MM.1S (cell line): ENCODE measurements around the gene NUB1.

Experiments
- DNase-seq: peaks from one replicate; pipeline ENCODE4 v3.0.0-alpha.2; 2015
- H2AFZ ChIP-seq: fragments of 300-600 bp; sonication (generic); 2 replicates; pipeline ENCODE4 v1.6.0; 2016; ENCODE audit warnings: antibody characterized with exemption, low read length
- H3F3A ChIP-seq: fragments of 300-600 bp; sonication (generic); 2 replicates; pipeline ENCODE4 v1.6.1; 2016; ENCODE audit warnings: mild to moderate bottlenecking, antibody characterized with exemption, low read length, moderate library complexity, mixed read lengths; ENCODE audit not compliant: insufficient read depth
- H3K27ac ChIP-seq: fragments of 300-600 bp; sonication (generic); 2 replicates; pipeline ENCODE4 v1.5.1; 2016; ENCODE audit warnings: mild to moderate bottlenecking, low read length
- H3K27me3 ChIP-seq: fragments of 300-600 bp; sonication (generic); replicated peaks from 2 replicates; pipeline ENCODE4 v1.6.0; 2016; ENCODE audit warnings: low read length; ENCODE audit not compliant: insufficient read depth
- H3K36me3 ChIP-seq: fragments of 300-600 bp; sonication (generic); replicated peaks from 2 replicates; pipeline ENCODE4 v1.6.1; 2016; ENCODE audit warnings: mild to moderate bottlenecking, low read length, mixed read lengths; ENCODE audit not compliant: insufficient read depth
- H3K4me1 ChIP-seq: fragments of 300-600 bp; sonication (generic); 2 replicates; pipeline ENCODE4 v1.6.1; 2016; ENCODE audit warnings: low read length, mixed read lengths
- H3K4me2 ChIP-seq: fragments of 300-600 bp; sonication (generic); 2 replicates; pipeline ENCODE4 v1.6.0; 2016; ENCODE audit warnings: low read depth, low read length
- H3K4me3 ChIP-seq: fragments of 300-600 bp; sonication (generic); 2 replicates; pipeline ENCODE4 v1.5.1; 2016; ENCODE audit warnings: low read length, mixed read lengths
- H3K79me2 ChIP-seq: fragments of 300-600 bp; sonication (generic); 2 replicates; pipeline ENCODE4 v1.6.1; 2016; ENCODE audit warnings: mixed run types, low read length, mixed read lengths
- H3K9ac ChIP-seq: fragments of 300-600 bp; sonication (generic); 2 replicates; pipeline ENCODE4 v1.6.1; 2016; ENCODE audit warnings: low read length, mixed read lengths
- H3K9me2 ChIP-seq: fragments of 300-600 bp; sonication (generic); replicated peaks from 2 replicates; pipeline ENCODE4 v1.6.1; 2016; ENCODE audit warnings: mild to moderate bottlenecking, low read length, mixed read lengths; ENCODE audit not compliant: insufficient read depth
- H3K9me3 ChIP-seq: fragments of 300-600 bp; sonication (generic); replicated peaks from 2 replicates; pipeline ENCODE4 v1.6.1; 2016; ENCODE audit warnings: mild to moderate bottlenecking, low read length, mixed read lengths; ENCODE audit not compliant: insufficient read depth
- H4K20me1 ChIP-seq: fragments of 300-600 bp; sonication (generic); 2 replicates; pipeline ENCODE4 v1.6.1; 2016; ENCODE audit warnings: mild to moderate bottlenecking, low read length, moderate library complexity, mixed read lengths; ENCODE audit not compliant: insufficient read depth
- CTCF ChIP-seq: fragments of 300-600 bp; sonication (generic); IDR thresholded peaks from 2 replicates; pipeline ENCODE4 v1.5.1; 2016; ENCODE audit warnings: antibody characterized with exemption, low read length, mixed read lengths
- EZH2 ChIP-seq: fragments of 300-600 bp; sonication (generic); optimal IDR thresholded peaks from 2 replicates; pipeline ENCODE3; 2017; ENCODE audit warnings: low read depth, mild to moderate bottlenecking, antibody characterized with exemption, low read length, mixed read lengths
- EZH2phosphoT487 ChIP-seq: fragments of 300-600 bp; sonication (generic); IDR thresholded peaks from 2 replicates; pipeline ENCODE4 v1.6.1; 2018; ENCODE audit warnings: antibody characterized with exemption, low read length

The NUB1 gene

GRCh38 chr7:151317936-151318335 is 23.7 kb upstream of the NUB1 start:
- Histone ChIP-seq H3K9me2 (no peaks in the 10 kb centered on the region), H4K20me1 (no peaks in the 10 kb centered on the region), H3K9me3 (0 out of 2 replicates have a peak, but pooled peaks cover 3% of the 10 kb centered on the region), H3K4me3 (no peak overlapping the region), H3K79me2 (no peaks in the 10 kb centered on the region), H3K36me3 (no peaks in the 10 kb centered on the region), H2AFZ (no peak overlapping the region), H3K4me2 (no peak overlapping the region), H3K4me1 (no peaks in the 10 kb centered on the region), H3F3A (no peaks in the 10 kb centered on the region), H3K9ac (no peak overlapping the region), H3K27me3 (peaks cover 21% of the 10 kb centered on the region; the same call in 1 of the 2 replicates), H3K27ac (no peak overlapping the region)
- no peak for DNase-seq
- no peak for TF ChIP-seq CTCF
- TF ChIP-seq EZH2phosphoT487, result no peak
- TF ChIP-seq EZH2, result no peak

- Histone ChIP-seq H3K27me3 (peaks cover 20% of the 10 kb centered on the region; the same call in 1 of the 2 replicates), H3K9me2 (no peaks in the 10 kb centered on the region), H4K20me1 (no peaks in the 10 kb centered on the region), H3K79me2 (no peaks in the 10 kb centered on the region), H3F3A (no peaks in the 10 kb centered on the region), H3K4me2 (no peak overlapping the region), H3K27ac (no peak overlapping the region), H3K9me3 (0 out of 2 replicates have a peak, but pooled peaks cover 3% of the 10 kb centered on the region), H3K36me3 (no peaks in the 10 kb centered on the region), H3K4me3 (no peak overlapping the region), H3K4me1 (no peaks in the 10 kb centered on the region), H3K9ac (no peak overlapping the region), H2AFZ (no peak overlapping the region)
- TF ChIP-seq EZH2phosphoT487, result no peak
- no peak for TF ChIP-seq CTCF
- TF ChIP-seq EZH2, result no peak
- DNase-seq, result no peak
Measured at GRCh38 chr7:151319189-151319588, 22.4 kb upstream of the NUB1 start.

GRCh38 chr7:151320263-151320845 is 21.3 kb upstream of the NUB1 start:
- no peak overlapping the region for H3K27ac ChIP-seq
- no peaks in the 10 kb centered on the region for H3K36me3 ChIP-seq

More at GRCh38 chr7:151320263-151320845, 21.3 kb upstream of the NUB1 start:
- H3K9me2 ChIP-seq, result no peaks in the 10 kb centered on the region
- no peaks in the 10 kb centered on the region for H3F3A ChIP-seq
- peaks cover 17% of the 10 kb centered on the region; the same call in 1 of the 2 replicates for H3K27me3 ChIP-seq
- no peak overlapping the region for H3K9ac ChIP-seq
- H3K79me2 ChIP-seq, result no peaks in the 10 kb centered on the region
- H4K20me1 ChIP-seq, result no peaks in the 10 kb centered on the region
- H3K4me1 ChIP-seq, result no peaks in the 10 kb centered on the region
- no peak for TF ChIP-seq EZH2phosphoT487
- no peak for TF ChIP-seq CTCF
- no peak for TF ChIP-seq EZH2
- DNase-seq, result no peak
- H2AFZ ChIP-seq, result no peak overlapping the region
- H3K4me2 ChIP-seq, result no peak overlapping the region
- H3K4me3 ChIP-seq, result no peak overlapping the region
- 0 out of 2 replicates have a peak, but pooled peaks cover 3% of the 10 kb centered on the region for H3K9me3 ChIP-seq
